Lung (tissue), 12 donors: Measurements from ENCODE around the gene LARP4B. TPM values are rescaled to one million over a fixed set of nuclear protein-coding genes. Genes with fewer than 3 reads are reported as not detected.
"Not testable (repeated sequence)": the region's sequence is repeated elsewhere in the genome, so short reads cannot be mapped to it uniquely, and the experiment has no call there.

Experiments used
- ATAC-seq: fragments of 200-7000 bp; cut with Tn5 transposase; one replicate; pipeline ENCODE4 v1.9.1; 2020; ENCODE audit warnings: moderate number of reproducible peaks; ENCODE audit not compliant: insufficient read depth, low FRiP score
- DNase-seq, 3 donors: peaks; one replicate each; pipeline ENCODE4 v3.0.0-alpha.2; 2013 to 2017
- H3K27ac ChIP-seq, 2 donors: one replicate each; pipeline ENCODE4 v1.5.1; 2013; ENCODE audit warnings: mild to moderate bottlenecking in 2 of 2, moderate library complexity in 2 of 2, control low read depth in 1 of 2, inconsistent platforms in 1 of 2, low read depth in 1 of 2, low read length in 1 of 2
- H3K27me3 ChIP-seq, 3 donors: one replicate each; pipeline ENCODE4 v1.5.1; 2013; ENCODE audit warnings: low read length in 2 of 3; ENCODE audit not compliant: control insufficient read depth in 3 of 3, insufficient read depth in 3 of 3
- H3K36me3 ChIP-seq, 4 donors: one replicate each; pipeline ENCODE4 v1.5.1; 2013; ENCODE audit warnings: low read length in 4 of 4, mild to moderate bottlenecking in 1 of 4, moderate library complexity in 1 of 4; ENCODE audit not compliant: control insufficient read depth in 4 of 4, insufficient read depth in 4 of 4
- H3K4me1 ChIP-seq, 5 donors: one replicate each; pipeline ENCODE4 v1.5.1; 2013; ENCODE audit warnings: low read length in 5 of 5, mild to moderate bottlenecking in 2 of 5, moderate library complexity in 1 of 5; ENCODE audit not compliant: control insufficient read depth in 5 of 5, insufficient read depth in 5 of 5
- H3K4me3 ChIP-seq: one replicate; pipeline ENCODE4 v1.5.1; 2013; ENCODE audit warnings: mild to moderate bottlenecking, control low read depth, moderate library complexity
- H3K9ac ChIP-seq, 2 donors: one replicate each; pipeline ENCODE4 v1.5.1; 2013; ENCODE audit warnings: low read length in 2 of 2, control low read depth in 1 of 2; ENCODE audit not compliant: insufficient read depth in 1 of 2
- H3K9me3 ChIP-seq, 4 donors: one replicate each; pipeline ENCODE4 v1.5.1; 2013; ENCODE audit warnings: low read length in 3 of 4, mild to moderate bottlenecking in 1 of 4, moderate library complexity in 1 of 4; ENCODE audit not compliant: control insufficient read depth in 4 of 4, insufficient read depth in 3 of 4
- WGBS, 2 donors: extraction: QIAGEN DNeasy Blood & Tissue Kit; methylation state at CpG; one replicate each; pipeline ENCODE4 v1.1.7; 2013; 5-methylcytosine and 5-hydroxymethylcytosine counted together
- polyA plus RNA-seq, 2 donors: library from polyadenylated mRNA; stranded (reverse); fragments of 200-250 nt; gene quantifications; one replicate each; pipeline ENCODE4 v1.2.1, GENCODE V29; 2013
- total RNA-seq, 2 donors: library from RNA; depleted of rRNA in 1 of 2; stranded (reverse); fragments of >200 nt in 1 of 2; gene quantifications; one replicate each; pipeline ENCODE4 v1.2.1, GENCODE V29; 2014 to 2021
- TF ChIP-seq, protein P1 (sequence below): IDR thresholded peaks from 2 replicates; pipeline ENCODE4 v1.5.1; 2012; ENCODE audit warnings: mild to moderate bottlenecking; ENCODE audit errors: control extremely low read depth, extremely low read depth
- donor health status: control.
- donor health status: control.
- donor health status: Bipolar disorder and iron deficiency.
- donor health status: healthy.
- donor health status: DM: yes; HTN: yes; CAD: no.

Gene LARP4B
- total and polyA plus RNA-seq, 4 donors = 24.7 to 133 (median 66.9) TPM

- 96% methylated on average over 15 of the region's 15 CpGs for WGBS, 2 donors
- Histone ChIP-seq H3K9me3 (peaks cover 0 to 16% (median 6%) of the 10 kb centered on the region in 4 donors), H3K27me3 (no peaks in the 10 kb centered on the region), H3K4me1 (no peaks in the 10 kb centered on the region), H3K36me3 (no peaks in the 10 kb centered on the region), H3K4me3 (no peak overlapping the region), H3K9ac (no peak overlapping the region), H3K27ac (no peak overlapping the region)
- ATAC-seq (no peak), DNase-seq (no peak)
- TF ChIP-seq, protein P1, sequence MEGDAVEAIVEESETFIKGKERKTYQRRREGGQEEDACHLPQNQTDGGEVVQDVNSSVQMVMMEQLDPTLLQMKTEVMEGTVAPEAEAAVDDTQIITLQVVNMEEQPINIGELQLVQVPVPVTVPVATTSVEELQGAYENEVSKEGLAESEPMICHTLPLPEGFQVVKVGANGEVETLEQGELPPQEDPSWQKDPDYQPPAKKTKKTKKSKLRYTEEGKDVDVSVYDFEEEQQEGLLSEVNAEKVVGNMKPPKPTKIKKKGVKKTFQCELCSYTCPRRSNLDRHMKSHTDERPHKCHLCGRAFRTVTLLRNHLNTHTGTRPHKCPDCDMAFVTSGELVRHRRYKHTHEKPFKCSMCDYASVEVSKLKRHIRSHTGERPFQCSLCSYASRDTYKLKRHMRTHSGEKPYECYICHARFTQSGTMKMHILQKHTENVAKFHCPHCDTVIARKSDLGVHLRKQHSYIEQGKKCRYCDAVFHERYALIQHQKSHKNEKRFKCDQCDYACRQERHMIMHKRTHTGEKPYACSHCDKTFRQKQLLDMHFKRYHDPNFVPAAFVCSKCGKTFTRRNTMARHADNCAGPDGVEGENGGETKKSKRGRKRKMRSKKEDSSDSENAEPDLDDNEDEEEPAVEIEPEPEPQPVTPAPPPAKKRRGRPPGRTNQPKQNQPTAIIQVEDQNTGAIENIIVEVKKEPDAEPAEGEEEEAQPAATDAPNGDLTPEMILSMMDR = no peak
These were observed 160.5 kb downstream of the LARP4B start for GRCh38 chr10:770975-771374.

DNA sequence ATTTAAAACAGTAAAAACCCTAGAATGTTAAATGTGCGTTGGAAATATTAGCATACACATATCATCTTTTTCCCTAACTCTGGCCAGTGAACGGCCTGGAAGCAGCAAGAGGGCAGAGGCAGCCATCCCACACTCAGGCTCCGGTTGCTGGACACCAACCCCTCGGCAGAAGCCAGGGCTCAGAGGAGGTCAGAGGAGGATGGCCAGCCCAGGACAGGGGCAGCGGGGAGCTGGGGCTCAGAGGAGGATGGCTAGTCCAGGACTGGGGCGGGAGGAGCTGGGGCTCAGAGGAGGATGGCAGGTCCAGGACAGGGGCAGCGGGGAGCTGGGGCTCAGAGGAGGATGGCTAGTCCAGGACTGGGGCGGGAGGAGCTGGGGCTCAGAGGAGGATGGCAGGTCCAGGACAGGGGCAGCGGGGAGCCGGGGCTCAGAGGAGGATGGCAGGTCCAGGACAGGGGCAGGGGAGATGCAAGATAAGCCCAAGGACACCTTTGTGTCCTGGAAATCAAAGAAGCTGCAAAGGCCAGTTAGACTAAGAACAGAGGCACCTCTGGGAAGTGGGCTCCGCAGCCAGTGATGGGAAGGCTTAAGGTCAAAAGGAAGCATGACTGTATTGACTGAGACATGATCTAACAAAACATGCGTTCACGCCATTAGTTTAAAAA lies 161.3 kb downstream of the LARP4B start:
- H3K36me3 ChIP-seq, H3K27me3 ChIP-seq, DNase-seq, H3K9ac ChIP-seq, H3K4me1 ChIP-seq, ATAC-seq, H3K4me3 ChIP-seq, H3K27ac ChIP-seq: not testable (repeated sequence)
- peaks cover 0 to 16% (median 6%) of the 10 kb centered on the region in 4 donors for H3K9me3 ChIP-seq
- 90 to 93% methylated on average over 13 of the region's 13 CpGs for WGBS, 2 donors

DNA sequence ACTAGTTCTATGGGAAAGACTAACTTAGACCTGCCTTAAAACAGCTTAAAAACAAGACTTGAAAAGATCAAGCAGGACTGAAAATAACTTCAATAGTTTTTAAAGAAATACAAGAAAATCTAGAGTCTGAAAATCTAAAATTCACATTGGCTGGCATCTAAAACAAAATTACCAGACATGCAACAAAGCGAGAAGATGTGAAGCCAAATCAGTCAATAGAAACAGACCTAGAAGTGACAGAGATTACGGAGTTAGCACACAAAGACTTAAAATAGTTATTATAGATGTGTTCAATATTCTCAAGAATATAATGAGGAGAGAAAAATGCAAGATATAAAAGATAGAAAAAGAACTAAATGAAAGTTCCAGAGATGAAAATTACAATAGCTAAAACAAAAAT lies 163.7 kb downstream of the LARP4B start:
- no peak overlapping the region for H3K4me3 ChIP-seq
- H3K9me3 ChIP-seq = peaks cover 0 to 16% (median 6%) of the 10 kb centered on the region in 4 donors
- no peaks in the 10 kb centered on the region for H3K4me1 ChIP-seq
- no peak overlapping the region for H3K9ac ChIP-seq
- H3K27me3 ChIP-seq = no peaks in the 10 kb centered on the region
- TF ChIP-seq, protein P1 = no peak
- no peak overlapping the region for H3K27ac ChIP-seq
- H3K36me3 ChIP-seq = no peaks in the 10 kb centered on the region
- ATAC-seq (no peak), DNase-seq (no peak)
- 85 to 93% methylated on average over 2 of the region's 2 CpGs for WGBS, 2 donors

DNA sequence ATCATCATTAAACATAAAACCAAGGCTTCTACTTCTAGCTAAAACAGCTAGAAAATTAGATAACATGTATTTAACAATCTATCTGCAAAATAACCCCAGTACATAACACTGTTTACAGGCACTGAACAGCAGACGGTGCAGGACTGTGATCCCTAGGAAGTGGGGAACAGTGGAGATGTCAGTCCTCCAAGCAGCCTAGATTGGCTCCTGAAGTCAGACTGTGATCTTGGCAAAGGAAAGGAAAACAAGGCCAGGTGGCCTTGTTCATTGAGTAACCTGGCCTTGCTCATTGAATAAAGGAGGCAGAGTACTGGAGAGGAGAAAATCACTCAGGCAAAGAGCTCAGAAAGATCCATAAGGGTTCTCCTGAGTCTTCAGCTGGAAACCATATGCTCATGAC lies 164.3 kb downstream of the LARP4B start:
- no peak overlapping the region for H3K9ac ChIP-seq
- H3K27me3 ChIP-seq = no peaks in the 10 kb centered on the region
- TF ChIP-seq, protein P1 = no peak
- DNase-seq = no peak
- no peaks in the 10 kb centered on the region for H3K4me1 ChIP-seq
- no peak overlapping the region for H3K4me3 ChIP-seq
- ATAC-seq = no peak
- 76 to 79% methylated on average over 1 of the region's 1 CpG for WGBS, 2 donors
- no peak overlapping the region for H3K27ac ChIP-seq
- peaks cover 0 to 16% (median 6%) of the 10 kb centered on the region in 4 donors for H3K9me3 ChIP-seq
- H3K36me3 ChIP-seq = no peaks in the 10 kb centered on the region
